Cardiac fibroblast (primary cell): Measurements from ENCODE around the gene HCST.

ENCODE experiments used
- DNase-seq, 2 donors: peaks; one replicate each; pipeline versions ENCODE4 v3.0.0 to v3.0.0-alpha.2; 2010; ENCODE audit warnings: low read depth in 2 of 2
- H3K4me3 ChIP-seq, 2 donors: replicated peaks in 1 of 2; 1 replicate in 1 of 2; 2 replicates in 1 of 2; pipeline ENCODE4 v1.5.1; 2011; ENCODE audit warnings: low read depth in 2 of 2, low read length in 2 of 2, mild to moderate bottlenecking in 2 of 2, moderate library complexity in 1 of 2
- TF ChIP-seq, protein P1 (sequence below): IDR thresholded peaks from one replicate; pipeline ENCODE4 v1.5.1; 2011; ENCODE audit warnings: low read depth, mild to moderate bottlenecking, low read length, inconsistent platforms

Gene HCST

DNA sequence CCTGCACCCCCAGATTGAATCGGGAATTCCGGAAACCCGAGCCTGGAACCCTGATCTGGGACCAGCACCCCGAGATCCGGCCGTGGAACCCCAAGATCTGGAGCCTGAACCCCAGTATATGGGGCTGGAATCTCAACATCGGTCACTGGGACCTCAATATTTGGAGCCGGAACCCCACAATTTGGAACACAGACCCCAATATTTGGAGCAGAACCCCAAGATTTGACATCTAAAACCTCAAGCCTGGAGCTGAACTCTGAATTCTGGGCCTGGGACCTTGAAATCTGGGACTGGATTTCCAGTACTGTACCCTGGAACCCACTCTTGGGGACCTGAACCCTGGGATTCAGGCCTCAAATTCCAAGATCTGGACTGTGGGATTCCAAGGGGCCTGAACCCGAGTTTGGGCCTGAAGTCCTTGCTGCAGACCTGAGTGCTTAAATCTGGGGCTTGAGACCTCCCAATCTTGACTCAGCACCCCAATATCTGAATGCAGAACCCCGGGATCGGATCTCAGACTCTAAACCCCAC, 34.5 kb downstream of the HCST start:
- no peak for DNase-seq
- TF ChIP-seq, protein P1, sequence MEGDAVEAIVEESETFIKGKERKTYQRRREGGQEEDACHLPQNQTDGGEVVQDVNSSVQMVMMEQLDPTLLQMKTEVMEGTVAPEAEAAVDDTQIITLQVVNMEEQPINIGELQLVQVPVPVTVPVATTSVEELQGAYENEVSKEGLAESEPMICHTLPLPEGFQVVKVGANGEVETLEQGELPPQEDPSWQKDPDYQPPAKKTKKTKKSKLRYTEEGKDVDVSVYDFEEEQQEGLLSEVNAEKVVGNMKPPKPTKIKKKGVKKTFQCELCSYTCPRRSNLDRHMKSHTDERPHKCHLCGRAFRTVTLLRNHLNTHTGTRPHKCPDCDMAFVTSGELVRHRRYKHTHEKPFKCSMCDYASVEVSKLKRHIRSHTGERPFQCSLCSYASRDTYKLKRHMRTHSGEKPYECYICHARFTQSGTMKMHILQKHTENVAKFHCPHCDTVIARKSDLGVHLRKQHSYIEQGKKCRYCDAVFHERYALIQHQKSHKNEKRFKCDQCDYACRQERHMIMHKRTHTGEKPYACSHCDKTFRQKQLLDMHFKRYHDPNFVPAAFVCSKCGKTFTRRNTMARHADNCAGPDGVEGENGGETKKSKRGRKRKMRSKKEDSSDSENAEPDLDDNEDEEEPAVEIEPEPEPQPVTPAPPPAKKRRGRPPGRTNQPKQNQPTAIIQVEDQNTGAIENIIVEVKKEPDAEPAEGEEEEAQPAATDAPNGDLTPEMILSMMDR, result no peak
- peak overlapping the region; percentile 61 to 65 for H3K4me3 ChIP-seq

DNA sequence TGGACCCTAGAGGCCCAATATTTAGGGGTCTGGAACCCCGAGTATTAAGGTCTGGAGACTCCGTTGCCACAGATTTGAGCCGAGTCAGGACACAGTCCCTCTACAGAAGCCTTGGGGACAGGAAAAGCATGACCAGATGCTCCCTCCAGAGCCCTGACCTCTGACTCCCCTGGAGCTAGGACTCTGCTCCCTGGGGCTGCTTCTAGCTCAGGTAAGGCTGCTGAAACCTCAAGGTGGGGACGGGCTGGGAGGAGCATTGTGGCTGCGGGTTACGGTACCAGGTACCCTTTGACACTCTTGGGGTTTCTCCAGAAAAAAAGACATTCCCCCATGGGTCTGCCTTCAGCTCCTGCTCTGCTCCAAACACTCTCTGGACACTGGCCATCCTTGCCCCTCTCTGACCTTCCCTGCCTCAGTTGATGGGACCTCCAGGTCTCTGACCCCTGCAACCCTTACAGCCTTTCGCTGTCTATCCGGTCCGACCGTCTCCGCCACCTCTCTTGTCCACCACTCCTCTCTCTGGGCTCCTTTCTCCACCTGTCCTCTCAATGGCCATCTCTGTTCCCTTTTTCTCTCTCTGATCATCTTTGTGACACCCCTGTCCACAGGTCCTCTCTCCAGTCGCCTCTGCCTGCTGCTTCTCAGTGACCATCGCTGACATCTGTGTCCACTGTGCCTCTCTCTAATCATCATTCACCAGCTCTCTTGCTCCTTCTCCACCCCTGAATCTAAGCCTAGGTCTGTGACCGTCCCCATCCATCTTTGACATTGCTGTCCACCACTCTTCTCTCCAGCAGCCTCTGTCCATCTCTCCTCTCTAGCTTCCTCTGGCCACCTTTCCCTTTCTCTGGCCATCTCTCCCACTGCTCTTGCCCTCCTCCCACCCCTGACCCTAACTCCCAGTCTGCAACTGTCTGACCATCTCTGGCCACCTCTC, 35.3 kb downstream of the HCST start:
- H3K4me3 ChIP-seq, result peak overlapping the region; percentile 61 to 65
- TF ChIP-seq, protein P1, result no peak
- DNase-seq, result no peak

DNA sequence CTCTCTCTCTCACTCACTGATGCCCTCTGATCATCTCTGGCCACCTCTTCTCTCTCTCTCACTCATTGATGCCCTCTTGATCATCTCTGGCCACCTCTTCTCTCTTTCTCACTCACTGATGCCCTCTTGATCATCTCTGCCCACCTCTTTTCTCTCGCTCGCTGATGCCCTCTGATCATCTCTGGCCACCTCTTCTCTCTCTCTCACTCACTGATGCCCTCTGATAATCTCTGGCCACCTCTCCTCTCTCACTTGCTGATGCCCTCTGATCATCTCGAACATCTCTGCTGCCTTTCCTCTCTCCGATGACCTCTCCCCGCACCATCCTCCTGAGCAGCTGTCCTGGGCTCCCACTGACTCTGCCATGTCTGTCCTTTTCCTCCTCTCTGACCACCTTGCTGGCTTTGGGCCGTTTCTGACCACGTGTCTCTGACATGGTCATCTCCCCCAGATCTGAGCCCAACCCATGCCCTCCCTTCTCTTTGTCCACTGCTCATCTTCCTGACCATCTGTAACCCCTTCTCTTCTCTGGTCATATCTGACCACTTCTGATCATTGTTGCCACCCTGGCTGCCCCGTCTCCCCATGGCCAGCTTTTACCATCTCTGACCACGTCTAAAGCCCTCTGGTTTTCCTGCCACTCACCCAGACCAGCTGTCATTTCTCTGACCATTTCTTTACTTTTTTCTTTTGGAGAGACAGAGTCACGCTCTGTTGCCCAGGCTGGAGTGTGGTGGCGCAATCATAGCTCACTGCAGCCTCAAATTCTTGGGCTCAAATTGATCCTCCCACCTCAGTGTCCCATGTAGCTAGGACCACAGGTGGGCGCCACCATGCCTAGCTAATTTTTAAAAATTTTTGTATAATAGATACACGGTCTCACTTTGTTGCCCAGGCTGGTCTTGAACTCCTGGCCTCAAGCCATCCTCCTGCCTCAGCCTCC, 36.2 kb downstream of the HCST start:
- TF ChIP-seq, protein P1, result no peak
- peak overlapping the region in 1 of 2 donors; percentile 65 for H3K4me3 ChIP-seq
- no peak for DNase-seq

DNA sequence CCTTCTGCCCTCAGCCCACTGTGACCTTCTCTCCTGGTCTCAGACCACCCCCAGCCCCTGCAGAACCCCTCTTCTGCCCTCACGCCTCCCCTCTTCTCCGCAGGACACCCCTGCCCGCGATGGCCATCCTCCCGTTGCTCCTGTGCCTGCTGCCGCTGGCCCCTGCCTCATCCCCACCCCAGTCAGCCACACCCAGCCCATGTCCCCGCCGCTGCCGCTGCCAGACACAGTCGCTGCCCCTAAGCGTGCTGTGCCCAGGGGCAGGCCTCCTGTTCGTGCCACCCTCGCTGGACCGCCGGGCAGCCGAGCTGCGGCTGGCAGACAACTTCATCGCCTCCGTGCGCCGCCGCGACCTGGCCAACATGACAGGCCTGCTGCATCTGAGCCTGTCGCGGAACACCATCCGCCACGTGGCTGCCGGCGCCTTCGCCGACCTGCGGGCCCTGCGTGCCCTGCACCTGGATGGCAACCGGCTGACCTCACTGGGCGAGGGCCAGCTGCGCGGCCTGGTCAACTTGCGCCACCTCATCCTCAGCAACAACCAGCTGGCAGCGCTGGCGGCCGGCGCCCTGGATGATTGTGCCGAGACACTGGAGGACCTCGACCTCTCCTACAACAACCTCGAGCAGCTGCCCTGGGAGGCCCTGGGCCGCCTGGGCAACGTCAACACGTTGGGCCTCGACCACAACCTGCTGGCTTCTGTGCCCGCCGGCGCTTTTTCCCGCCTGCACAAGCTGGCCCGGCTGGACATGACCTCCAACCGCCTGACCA, 37.2 kb downstream of the HCST start:
- DNase-seq, result no peak
- TF ChIP-seq, protein P1, result no peak
- H3K4me3 ChIP-seq, result no peak overlapping the region

DNA sequence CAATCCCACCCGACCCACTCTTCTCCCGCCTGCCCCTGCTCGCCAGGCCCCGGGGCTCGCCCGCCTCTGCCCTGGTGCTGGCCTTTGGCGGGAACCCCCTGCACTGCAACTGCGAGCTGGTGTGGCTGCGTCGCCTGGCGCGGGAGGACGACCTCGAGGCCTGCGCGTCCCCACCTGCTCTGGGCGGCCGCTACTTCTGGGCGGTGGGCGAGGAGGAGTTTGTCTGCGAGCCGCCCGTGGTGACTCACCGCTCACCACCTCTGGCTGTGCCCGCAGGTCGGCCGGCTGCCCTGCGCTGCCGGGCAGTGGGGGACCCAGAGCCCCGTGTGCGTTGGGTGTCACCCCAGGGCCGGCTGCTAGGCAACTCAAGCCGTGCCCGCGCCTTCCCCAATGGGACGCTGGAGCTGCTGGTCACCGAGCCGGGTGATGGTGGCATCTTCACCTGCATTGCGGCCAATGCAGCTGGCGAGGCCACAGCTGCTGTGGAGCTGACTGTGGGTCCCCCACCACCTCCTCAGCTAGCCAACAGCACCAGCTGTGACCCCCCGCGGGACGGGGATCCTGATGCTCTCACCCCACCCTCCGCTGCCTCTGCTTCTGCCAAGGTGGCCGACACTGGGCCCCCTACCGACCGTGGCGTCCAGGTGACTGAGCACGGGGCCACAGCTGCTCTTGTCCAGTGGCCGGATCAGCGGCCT, 37.9 kb downstream of the HCST start:
- no peak for DNase-seq
- no peak overlapping the region for H3K4me3 ChIP-seq
- TF ChIP-seq, protein P1, result no peak
